ENCODE results near the gene TP53TG3. TPM values are rescaled to one million over a fixed set of nuclear protein-coding genes. Genes with fewer than 3 reads are reported as not detected.
"Not testable (repeated sequence)": the region's sequence is repeated elsewhere in the genome, so short reads cannot be mapped to it uniquely, and the experiment has no call there.

TP53TG3 gene, protein sequence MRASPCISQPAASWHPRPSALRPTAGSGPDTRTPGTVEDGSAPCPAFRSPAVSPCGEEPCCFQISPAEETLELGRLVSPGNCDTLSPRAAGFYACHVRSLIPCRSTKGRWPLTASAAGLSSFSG
- total RNA-seq (2022) (not detected in 2 replicates), Bru-seq, nascent RNA (not detected), BruChase-seq, experiment 1, labeled RNA remaining after a 2-hour chase (not detected), BruChase-seq, experiment 2, labeled RNA remaining after a 6-hour chase (not detected)
- long read RNA-seq, result 0 reads

DNA sequence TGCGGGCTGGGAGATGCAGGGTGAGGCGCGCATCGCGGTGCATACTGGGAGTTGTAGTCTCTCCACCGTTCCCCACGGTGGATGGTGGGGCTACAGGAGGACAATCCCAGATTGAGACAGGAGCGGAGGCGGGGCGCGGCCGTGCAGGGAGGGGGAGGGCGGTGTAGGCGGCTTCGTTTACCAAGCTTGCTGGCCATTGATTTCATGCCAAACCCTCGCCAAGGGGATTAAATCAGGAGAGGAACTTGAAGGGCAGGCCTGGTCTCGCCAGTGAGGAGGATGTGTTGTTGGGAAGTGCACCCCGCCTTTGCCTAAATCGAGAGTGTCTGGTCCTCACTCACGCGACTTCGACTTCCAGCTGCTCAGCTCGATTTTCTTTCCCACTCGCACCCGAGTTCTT lies at the start of gene TP53TG3:
Gene TP53TG3 (minus strand): TSS at position 101 of the 400 bp plus-strand sequence. CDS start 68 bp downstream, at position 33.
- H3K36me3 Mint-ChIP-seq (ENCODE audit: insufficient read depth, unreplicated experiment); BruUV-seq (replicated peaks); CTCF ChIA-PET; H3K9me3 ChIP-seq; H3K4me1 ChIP-seq; DNase-seq; H3K4me3 Mint-ChIP-seq (ENCODE audit: unreplicated experiment); H3K9me3 Mint-ChIP-seq (ENCODE audit: unreplicated experiment); H3K27me3 Mint-ChIP-seq (ENCODE audit: insufficient read depth, unreplicated experiment); H3K27ac Mint-ChIP-seq (ENCODE audit: unreplicated experiment); H3K4me3 ChIP-seq (ENCODE audit: low read depth, low read length); H3K27me3 ChIP-seq (replicated peaks; ENCODE audit: control insufficient read depth, insufficient read depth, low read length); POLR2A ChIA-PET; H3K36me3 ChIP-seq (ENCODE audit: control insufficient read depth, insufficient read depth, low read length); intact Hi-C loops (cut with micrococcal nuclease; ENCODE audit: unreplicated experiment); H3K4me1 Mint-ChIP-seq (ENCODE audit: low read depth, unreplicated experiment): not testable (repeated sequence)

- H3K4me1 ChIP-seq; H3K4me3 Mint-ChIP-seq (ENCODE audit: unreplicated experiment); CTCF ChIA-PET; H3K27ac Mint-ChIP-seq (ENCODE audit: unreplicated experiment); H3K9me3 ChIP-seq; H3K4me3 ChIP-seq (ENCODE audit: low read depth, low read length); H3K36me3 ChIP-seq (ENCODE audit: control insufficient read depth, insufficient read depth, low read length); H3K27me3 ChIP-seq (replicated peaks; ENCODE audit: control insufficient read depth, insufficient read depth, low read length); DNase-seq; H3K4me1 Mint-ChIP-seq (ENCODE audit: low read depth, unreplicated experiment); POLR2A ChIA-PET; BruUV-seq (replicated peaks); H3K27me3 Mint-ChIP-seq (ENCODE audit: insufficient read depth, unreplicated experiment); intact Hi-C loops (cut with micrococcal nuclease; ENCODE audit: unreplicated experiment): not testable (repeated sequence)
- Mint-ChIP-seq H3K9me3 (ENCODE audit: unreplicated experiment) (peaks cover 19% of the 10 kb centered on the region), H3K36me3 (ENCODE audit: insufficient read depth, unreplicated experiment) (peaks cover 14% of the 10 kb centered on the region)
Measured at GRCh38 chr16:32650876-32651275, 25.1 kb downstream of the TP53TG3 start.

DNA sequence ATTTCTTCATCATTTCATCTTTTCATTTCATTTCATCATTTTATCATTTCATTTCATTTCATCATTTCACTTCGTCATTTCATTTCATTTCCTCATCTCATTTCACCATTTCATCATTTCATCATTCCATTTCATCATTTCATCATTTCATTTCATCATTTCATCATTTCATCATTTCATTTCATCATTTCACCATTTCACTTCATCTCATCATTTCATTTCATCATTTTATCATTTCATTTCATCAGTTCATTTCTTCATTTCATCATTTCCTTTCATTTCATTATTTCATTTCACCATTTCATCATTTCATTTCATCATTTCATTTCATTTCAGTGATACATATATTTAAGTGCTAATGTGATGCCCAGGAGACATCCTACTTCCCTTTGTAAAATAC lies 28.4 kb downstream of the TP53TG3 start:
- H3K4me1 Mint-ChIP-seq (ENCODE audit: low read depth, unreplicated experiment); H3K27me3 Mint-ChIP-seq (ENCODE audit: insufficient read depth, unreplicated experiment); H3K27ac Mint-ChIP-seq (ENCODE audit: unreplicated experiment); DNase-seq; intact Hi-C loops (cut with micrococcal nuclease; ENCODE audit: unreplicated experiment); H3K27me3 ChIP-seq (replicated peaks; ENCODE audit: control insufficient read depth, insufficient read depth, low read length); CTCF ChIA-PET; H3K36me3 ChIP-seq (ENCODE audit: control insufficient read depth, insufficient read depth, low read length); H3K4me1 ChIP-seq; H3K9me3 ChIP-seq; H3K4me3 ChIP-seq (ENCODE audit: low read depth, low read length); BruUV-seq (replicated peaks); POLR2A ChIA-PET: not testable (repeated sequence)
- Mint-ChIP-seq H3K9me3 (ENCODE audit: unreplicated experiment) (peaks cover 34% of the 10 kb centered on the region), H3K4me3 (ENCODE audit: unreplicated experiment) (peak overlapping the region; percentile 40), H3K36me3 (ENCODE audit: insufficient read depth, unreplicated experiment) (peaks cover 25% of the 10 kb centered on the region)

GRCh38 chr16:32646780-32647179 lies 29.2 kb downstream of the TP53TG3 start:
- H3K4me3 Mint-ChIP-seq (ENCODE audit: unreplicated experiment); H3K36me3 ChIP-seq (ENCODE audit: control insufficient read depth, insufficient read depth, low read length); H3K27ac Mint-ChIP-seq (ENCODE audit: unreplicated experiment); H3K27me3 ChIP-seq (replicated peaks; ENCODE audit: control insufficient read depth, insufficient read depth, low read length); H3K4me1 ChIP-seq; H3K27me3 Mint-ChIP-seq (ENCODE audit: insufficient read depth, unreplicated experiment); DNase-seq; H3K9me3 ChIP-seq; CTCF ChIA-PET; intact Hi-C loops (cut with micrococcal nuclease; ENCODE audit: unreplicated experiment); POLR2A ChIA-PET; H3K4me3 ChIP-seq (ENCODE audit: low read depth, low read length); BruUV-seq (replicated peaks); H3K4me1 Mint-ChIP-seq (ENCODE audit: low read depth, unreplicated experiment): not testable (repeated sequence)
- H3K9me3 Mint-ChIP-seq (ENCODE audit: unreplicated experiment), result peaks cover 34% of the 10 kb centered on the region
- H3K36me3 Mint-ChIP-seq (ENCODE audit: insufficient read depth, unreplicated experiment), result peaks cover 25% of the 10 kb centered on the region

DNA sequence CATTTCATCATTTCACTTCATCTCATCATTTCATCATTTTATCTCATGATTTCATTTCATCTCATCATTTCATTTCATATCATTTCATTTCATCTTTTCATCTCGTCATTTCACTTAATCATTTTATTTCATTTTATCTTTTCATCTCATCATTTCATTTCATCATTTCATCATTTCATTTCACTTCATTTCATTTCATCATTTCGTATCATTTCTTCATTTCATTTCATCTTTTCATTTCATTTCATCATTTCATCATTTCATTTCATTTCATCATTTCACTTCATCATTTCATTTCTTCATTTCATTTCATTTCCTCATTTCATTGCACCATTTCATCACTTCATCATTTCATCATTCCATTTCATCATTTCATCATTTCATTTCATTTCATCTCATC lies 29.8 kb downstream of the TP53TG3 start:
- H3K4me3 Mint-ChIP-seq (ENCODE audit: unreplicated experiment); H3K9me3 ChIP-seq; H3K27me3 Mint-ChIP-seq (ENCODE audit: insufficient read depth, unreplicated experiment); H3K36me3 ChIP-seq (ENCODE audit: control insufficient read depth, insufficient read depth, low read length); CTCF ChIA-PET; H3K4me1 ChIP-seq; H3K4me3 ChIP-seq (ENCODE audit: low read depth, low read length); BruUV-seq (replicated peaks); DNase-seq; H3K27ac Mint-ChIP-seq (ENCODE audit: unreplicated experiment); H3K27me3 ChIP-seq (replicated peaks; ENCODE audit: control insufficient read depth, insufficient read depth, low read length); intact Hi-C loops (cut with micrococcal nuclease; ENCODE audit: unreplicated experiment); H3K4me1 Mint-ChIP-seq (ENCODE audit: low read depth, unreplicated experiment); POLR2A ChIA-PET: not testable (repeated sequence)
- Mint-ChIP-seq H3K36me3 (ENCODE audit: insufficient read depth, unreplicated experiment) (peaks cover 25% of the 10 kb centered on the region), H3K9me3 (ENCODE audit: unreplicated experiment) (peaks cover 34% of the 10 kb centered on the region)

GRCh38 chr16:32645278-32645908 lies 30.6 kb downstream of the TP53TG3 start:
- H3K4me1 Mint-ChIP-seq (ENCODE audit: low read depth, unreplicated experiment); H3K4me1 ChIP-seq; DNase-seq; H3K4me3 ChIP-seq (ENCODE audit: low read depth, low read length); intact Hi-C loops (cut with micrococcal nuclease; ENCODE audit: unreplicated experiment); POLR2A ChIA-PET; H3K4me3 Mint-ChIP-seq (ENCODE audit: unreplicated experiment); H3K27me3 Mint-ChIP-seq (ENCODE audit: insufficient read depth, unreplicated experiment); H3K36me3 ChIP-seq (ENCODE audit: control insufficient read depth, insufficient read depth, low read length); BruUV-seq (replicated peaks); H3K27me3 ChIP-seq (replicated peaks; ENCODE audit: control insufficient read depth, insufficient read depth, low read length); CTCF ChIA-PET; H3K9me3 ChIP-seq: not testable (repeated sequence)
- peak overlapping the region; percentile 12 for H3K27ac Mint-ChIP-seq (ENCODE audit: unreplicated experiment)
- peaks cover 25% of the 10 kb centered on the region for H3K36me3 Mint-ChIP-seq (ENCODE audit: insufficient read depth, unreplicated experiment)
- H3K9me3 Mint-ChIP-seq (ENCODE audit: unreplicated experiment), result peaks cover 34% of the 10 kb centered on the region

GRCh38 chr16:32644715-32645114 lies 31.2 kb downstream of the TP53TG3 start:
- Mint-ChIP-seq H3K9me3 (ENCODE audit: unreplicated experiment) (peaks cover 34% of the 10 kb centered on the region), H3K27ac (ENCODE audit: unreplicated experiment) (peak overlapping the region; percentile 12), H3K36me3 (ENCODE audit: insufficient read depth, unreplicated experiment) (peaks cover 25% of the 10 kb centered on the region)
- H3K4me3 ChIP-seq (ENCODE audit: low read depth, low read length); intact Hi-C loops (cut with micrococcal nuclease; ENCODE audit: unreplicated experiment); BruUV-seq (replicated peaks); H3K27me3 Mint-ChIP-seq (ENCODE audit: insufficient read depth, unreplicated experiment); H3K36me3 ChIP-seq (ENCODE audit: control insufficient read depth, insufficient read depth, low read length); H3K4me1 Mint-ChIP-seq (ENCODE audit: low read depth, unreplicated experiment); H3K4me3 Mint-ChIP-seq (ENCODE audit: unreplicated experiment); H3K9me3 ChIP-seq; POLR2A ChIA-PET; CTCF ChIA-PET; H3K27me3 ChIP-seq (replicated peaks; ENCODE audit: control insufficient read depth, insufficient read depth, low read length); DNase-seq; H3K4me1 ChIP-seq: not testable (repeated sequence)
